Limb (tissue), 2 donors: Measurements from ENCODE around the gene DMRTC2.

ENCODE experiments used
- DNase-seq, 2 donors: peaks; one replicate each; pipeline ENCODE4 v3.0.0-alpha.2; 2016; ENCODE audit errors: extremely low spot score in 2 of 2

DMRTC2 gene

DNA sequence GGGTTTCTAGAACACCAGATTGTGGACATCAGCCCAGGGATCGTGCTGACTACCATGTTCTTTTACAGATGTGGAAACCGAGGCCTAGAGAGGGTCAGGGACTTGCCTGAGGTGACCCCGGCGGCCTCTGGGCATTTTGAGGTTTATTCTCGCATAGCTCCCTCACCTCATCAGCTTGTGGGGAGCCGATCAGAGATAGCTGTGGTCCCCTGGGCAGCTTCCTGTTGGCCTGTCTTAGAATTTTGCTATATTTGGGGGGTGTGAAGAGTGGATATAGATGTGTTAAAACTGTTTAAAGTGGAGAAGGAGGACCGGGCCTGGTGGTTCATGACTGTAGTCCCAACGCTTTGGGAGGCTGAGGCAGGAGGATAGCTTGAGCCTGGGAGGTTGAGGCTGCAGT, 45.1 kb downstream of the DMRTC2 start:
- no peak for DNase-seq

DNA sequence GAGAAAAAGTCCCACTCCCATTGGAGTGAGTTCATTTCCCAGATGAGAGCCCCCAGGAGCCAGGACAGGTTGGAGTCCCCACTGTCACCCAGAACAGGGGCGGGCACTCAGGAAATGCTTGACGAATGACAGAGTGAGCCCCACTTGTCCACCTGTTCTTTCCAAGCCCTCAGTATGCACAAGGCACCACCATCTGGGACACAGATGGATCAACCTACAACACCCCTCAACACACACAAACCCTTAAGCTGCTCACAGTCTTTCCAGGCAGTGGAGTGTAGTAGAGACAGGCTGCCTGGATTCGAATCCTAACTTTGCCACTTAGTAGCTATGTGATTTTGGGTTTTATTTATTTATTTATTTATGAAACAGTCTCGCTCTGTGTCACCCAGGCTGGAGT, 46.1 kb downstream of the DMRTC2 start:
- no peak for DNase-seq

DNA sequence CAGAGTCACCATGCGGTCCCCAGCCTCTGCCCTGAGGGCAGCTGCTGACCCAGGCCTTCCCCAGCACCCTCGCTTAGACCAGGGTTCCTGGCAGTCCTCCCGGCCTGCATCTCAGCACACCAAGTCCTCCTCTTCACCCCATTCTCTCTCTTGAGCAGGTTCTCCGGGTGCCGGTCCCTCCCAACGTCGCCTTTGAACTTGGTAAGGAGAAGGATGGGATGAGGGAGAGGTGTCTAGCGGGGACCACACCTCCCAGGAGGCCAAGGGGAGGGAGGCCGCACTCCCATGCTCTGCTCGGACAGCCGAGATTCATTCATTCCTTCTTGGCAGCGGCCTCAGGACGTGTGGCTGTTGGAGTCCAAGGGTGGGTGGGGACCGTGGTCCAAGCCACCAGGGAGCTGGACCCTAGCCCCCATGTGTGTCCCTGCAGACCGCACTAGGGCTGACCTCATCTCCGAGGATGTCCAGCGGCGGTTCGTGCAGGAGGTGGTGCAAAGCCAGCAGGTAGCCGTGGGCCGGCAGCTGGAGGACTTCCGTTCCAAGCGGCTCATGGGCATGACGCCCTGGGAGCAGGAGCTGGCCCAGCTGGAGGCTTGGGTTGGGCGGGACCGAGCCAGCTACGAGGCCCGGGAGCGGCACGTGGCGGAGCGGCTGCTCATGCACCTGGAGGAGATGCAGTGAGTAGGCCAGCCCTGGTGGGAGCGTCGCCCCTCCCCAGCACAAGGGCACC, 47.5 kb downstream of the DMRTC2 start:
- DNase-seq, result no peak

DNA sequence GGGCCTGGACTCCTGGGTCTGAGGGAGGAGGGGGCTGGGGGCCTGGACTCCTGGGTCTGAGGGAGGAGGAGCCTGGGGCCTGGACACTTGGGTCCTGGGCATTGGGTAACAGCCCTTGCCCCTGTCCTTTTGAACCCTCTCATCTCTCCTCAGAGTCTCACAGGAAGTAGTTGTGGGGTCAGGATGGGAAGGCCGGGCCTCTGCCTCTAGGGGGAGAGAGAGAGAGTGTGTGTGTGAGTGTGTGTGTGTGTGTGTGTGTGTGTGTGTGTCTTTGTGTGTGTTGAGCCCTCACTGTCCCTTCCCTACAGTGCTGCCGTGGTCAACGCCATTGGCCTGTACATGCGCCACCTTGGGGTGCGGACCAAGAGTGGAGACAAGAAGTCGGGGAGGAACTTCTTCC, 49.1 kb downstream of the DMRTC2 start:
- no peak for DNase-seq

DNA sequence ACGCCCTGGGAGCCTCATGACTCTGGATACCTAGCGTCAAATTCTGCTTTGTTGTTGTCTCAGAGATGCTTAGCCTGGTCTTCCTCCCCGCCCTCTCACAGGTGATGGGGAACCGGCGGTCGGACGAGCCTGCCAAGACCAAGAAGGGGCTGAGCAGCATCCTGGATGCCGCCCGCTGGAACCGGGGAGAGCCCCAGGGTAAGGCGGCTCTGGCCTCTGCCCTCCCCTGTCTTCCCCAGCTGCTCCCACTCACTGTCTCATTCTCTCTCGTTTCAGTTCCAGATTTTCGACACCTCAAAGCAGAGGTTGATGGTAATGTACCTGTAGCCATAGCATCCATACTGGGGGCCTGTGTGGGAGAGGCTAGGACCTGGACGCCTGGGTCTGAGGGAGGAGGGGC, 49.5 kb downstream of the DMRTC2 start:
- DNase-seq, result no peak

DNA sequence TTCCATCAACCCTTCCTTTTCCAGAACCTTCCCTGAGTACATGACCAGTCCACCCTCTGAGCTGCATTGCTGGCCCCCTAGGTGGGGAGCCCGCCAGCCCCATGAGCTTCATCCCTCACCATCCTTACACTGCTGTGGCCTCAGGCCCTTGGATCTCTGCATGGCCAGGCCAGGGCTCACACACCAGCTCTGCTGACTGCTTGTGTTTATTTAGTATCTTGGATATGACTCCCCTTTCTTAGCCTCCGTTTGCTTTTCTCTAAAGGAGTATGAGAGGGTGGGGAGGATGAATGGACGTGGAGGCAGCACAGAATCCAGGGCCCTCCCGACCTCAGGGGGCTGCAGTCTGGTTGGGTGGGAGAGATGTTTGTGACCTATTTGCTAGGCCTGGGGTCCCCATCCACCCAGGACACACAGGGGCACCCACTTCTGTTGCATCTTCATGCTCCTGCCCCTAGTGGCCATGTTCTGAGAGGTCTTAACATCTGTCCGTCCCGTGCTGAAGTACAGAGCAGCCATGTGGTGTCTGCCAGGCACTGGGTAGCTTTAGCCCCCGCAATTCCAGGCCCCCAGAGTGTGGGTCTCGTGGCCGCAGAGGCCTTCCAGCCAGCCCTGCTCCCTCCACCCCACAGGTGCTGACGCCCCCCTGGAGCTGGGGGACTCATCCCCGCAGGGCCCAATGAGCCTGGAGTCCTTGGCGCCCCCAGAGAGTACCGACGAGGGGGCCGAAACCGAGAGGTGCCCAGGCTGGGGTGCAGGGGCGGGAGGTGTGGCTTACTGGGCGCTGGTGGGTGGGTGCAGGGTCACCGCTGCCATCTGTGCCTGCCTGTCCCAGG, 51.1 kb downstream of the DMRTC2 start:
- DNase-seq, result no peak

DNA sequence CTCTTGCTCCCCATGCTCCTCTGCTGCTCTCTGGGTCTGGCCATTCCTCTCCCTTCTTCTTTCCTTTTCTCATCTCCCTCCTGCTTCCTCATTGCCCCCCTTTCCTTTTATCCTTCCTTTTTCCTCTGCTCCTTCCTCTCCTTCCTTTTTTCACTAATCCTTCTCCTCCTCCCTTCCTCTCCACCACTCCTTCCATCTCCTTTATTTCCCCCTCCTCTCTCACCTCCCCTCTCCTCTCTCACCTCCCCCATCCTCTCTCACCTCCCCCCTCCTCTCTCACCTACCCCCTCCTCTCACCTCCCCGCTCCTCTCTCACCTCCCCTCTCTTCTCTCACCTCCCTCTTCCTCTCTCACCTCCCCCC, 51.7 kb downstream of the DMRTC2 start:
- no peak for DNase-seq

DNA sequence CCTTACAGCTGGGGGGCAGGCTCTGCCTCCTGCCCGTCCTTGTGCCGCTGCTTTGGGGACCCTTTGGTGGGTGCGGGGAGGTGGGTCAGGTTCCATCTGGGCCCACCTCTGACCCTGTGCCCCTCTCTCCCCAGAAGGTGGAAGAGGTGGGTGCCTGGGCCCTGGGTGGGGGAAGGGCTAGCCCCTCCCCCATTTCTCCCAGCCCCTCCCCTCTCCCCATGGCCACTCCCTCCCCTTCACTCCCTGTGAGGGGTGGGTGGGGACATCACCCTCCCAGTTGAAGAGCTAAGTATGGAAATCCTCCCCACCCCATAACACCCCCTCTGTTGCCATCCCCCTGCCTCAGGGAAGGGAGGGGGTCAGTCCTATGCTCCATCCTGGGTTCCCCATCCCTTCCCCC, 52.3 kb downstream of the DMRTC2 start:
- no peak for DNase-seq

DNA sequence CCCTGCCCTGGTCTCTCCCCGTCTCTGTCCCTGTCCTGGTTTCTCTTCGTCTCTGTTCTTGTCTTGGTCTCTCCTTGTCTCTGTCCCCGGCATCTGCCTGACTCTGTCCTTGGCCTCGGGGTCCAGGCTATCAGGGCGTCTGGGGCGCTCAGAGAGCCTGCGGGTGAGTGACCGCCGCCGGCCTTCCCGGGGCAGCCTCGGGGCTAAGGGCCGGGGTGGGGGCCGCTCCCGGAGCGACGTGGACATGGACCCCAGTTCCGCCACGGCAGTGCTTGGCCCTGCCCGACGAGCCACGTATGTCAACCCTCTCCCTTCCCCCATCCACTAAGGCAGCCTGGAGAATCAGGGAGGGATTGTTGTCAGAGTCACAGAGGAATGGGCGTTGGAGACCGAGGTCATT, 53.0 kb downstream of the DMRTC2 start:
- no peak for DNase-seq

DNA sequence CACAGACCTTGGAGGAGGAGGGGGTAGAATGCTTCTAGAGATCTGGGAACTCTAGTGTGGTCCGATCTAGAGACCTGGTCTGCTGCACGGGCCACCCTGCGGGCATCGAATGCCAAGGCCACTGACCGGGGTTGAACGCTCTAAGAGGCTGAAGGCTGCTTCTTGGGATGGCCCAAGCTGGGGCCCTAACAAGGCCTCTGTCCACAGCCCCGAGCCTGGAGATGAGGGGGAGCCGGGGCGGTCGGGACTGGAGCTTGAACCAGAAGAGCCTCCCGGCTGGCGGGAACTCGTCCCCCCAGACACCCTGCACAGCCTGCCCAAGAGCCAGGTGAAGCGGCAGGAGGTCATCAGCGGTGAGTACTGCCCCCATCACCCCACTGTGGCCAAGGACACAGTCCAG, 53.4 kb downstream of the DMRTC2 start:
- no peak for DNase-seq
